Hippocampal formation (tissue), 2 donors: Measurements from ENCODE around the gene PTPRM.
"Not testable (repeated sequence)": the region's sequence is repeated elsewhere in the genome, so short reads cannot be mapped to it uniquely, and the experiment has no call there.

Experiments used
- DNase-seq, 2 donors: peaks; one replicate each; lab custom pipeline; 2025; lab: John Stamatoyannopoulos, UW

Gene PTPRM

DNA sequence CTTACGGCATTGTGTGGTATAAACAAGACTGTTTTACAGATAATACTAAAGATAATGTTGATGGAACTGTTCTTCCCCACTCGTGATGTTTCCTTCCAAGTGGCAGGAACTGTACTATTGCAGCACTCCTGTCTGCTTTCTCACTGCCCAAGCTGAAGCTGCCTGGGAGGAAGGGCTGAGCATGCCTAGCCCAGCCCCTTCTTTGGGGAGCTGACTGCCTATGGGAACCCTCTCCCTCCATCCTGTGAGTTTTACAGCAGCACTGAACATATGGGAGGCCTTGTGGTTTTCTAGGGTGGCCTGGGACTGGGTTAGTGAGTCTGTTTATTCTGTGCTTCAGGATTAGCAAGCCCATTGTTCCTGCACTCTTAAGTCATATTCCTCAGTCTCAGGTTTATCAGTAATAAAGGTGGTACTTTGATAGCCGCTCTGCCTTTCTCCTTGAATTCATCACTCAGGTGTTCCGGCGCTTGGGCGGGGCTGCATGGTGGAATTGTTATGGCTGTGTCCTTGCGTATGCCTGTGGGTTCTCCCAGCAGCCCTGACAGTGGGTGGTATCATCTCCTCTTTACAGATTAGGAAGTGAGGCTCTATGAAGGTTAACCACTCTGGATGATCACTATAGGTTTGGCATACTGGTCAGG lies 379.7 kb downstream of the PTPRM start:
- DNase-seq = peak; percentile 12 to 63

DNA sequence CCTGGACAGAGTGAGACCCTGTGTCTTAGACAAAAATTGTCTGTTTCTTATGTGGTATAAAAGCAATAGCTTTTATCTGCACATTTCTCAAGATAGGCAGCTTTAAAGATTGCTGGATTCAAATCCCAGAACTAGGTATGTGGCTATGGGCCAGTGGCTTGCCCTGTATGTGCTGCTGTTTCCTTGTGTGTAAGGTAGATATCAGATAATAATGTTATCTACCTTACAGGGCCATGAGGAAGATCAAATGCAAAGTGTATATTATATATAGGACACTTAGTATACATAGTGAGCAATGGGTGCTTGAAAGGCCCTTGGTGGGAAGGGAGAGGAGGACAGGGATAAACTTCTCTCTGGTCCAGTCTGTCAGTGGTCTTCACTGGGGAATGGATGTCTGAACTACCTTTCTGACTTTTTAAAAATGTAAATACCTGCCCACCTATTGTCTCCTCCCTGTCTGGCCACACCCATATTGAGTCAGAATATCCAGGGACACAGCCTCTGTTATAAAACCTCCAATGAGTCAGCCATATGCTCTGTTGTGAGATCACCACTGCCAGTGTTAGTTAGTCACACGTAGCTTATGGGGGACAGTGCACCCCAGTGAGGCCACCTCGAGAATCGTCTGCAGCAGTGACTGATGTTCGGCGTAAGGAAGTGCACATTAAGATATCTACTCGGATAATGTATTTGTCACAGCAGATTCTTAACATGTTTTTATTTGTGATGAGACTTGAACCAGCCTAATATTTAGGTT lies 383.4 kb downstream of the PTPRM start:
- no peak for DNase-seq

DNA sequence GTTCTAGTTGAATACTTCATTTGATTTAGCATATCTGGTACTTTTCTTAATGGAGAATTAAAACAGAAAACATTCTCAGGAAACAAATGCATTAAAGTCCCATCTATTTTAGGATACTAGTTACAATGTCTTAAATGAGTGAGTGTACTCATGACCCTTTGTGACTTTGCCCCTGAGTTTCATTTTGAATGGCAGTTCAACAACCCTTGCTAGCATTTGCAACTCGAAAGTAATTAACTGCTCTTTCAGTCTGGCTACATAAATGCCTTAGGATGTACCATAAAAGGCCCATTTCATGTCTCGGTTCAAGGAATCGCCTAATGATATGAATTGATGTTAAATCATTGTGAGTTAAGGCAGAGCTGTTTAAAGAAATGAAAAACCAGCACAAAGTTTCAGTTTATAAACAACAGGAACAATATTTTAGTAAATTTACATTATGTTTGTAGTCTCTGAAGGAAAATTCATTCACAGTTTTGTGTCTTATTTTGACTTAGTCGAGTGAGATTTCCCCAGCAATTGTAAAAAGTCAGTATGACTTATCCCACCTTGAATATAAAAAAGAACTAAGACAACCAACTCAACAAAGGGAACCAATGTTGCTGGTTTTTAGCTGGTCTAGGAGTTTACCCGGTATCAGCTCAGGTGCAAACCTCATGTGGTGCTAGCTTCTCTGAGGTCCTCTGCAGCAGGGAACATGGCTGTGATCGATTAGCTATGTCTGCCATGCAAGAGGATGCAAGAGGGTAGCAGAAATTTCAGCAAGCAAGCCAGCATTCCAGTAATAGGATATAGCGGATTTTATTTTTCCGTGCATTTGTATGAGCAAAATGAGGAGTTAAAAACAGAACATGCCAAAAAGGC lies 386.2 kb downstream of the PTPRM start:
- no peak for DNase-seq

DNA sequence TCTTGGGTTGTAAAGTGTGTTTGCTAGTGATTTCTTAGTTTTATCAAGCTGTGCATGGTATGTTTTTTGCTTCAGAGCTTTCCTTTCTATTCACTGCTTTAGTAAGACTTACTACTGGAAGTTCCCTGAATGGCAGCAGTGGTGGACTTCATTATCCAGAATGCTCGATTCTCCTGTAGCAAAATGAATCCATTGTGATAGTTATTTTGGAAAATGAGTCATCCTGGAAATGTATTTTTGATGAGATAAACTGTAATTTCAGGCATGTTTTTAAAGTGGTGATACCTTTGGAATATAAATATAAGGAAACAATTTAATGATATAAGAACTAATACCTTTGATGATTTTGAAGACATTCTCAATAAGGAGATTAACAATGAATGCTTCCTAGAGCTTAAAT lies 387.1 kb downstream of the PTPRM start:
- DNase-seq = no peak

DNA sequence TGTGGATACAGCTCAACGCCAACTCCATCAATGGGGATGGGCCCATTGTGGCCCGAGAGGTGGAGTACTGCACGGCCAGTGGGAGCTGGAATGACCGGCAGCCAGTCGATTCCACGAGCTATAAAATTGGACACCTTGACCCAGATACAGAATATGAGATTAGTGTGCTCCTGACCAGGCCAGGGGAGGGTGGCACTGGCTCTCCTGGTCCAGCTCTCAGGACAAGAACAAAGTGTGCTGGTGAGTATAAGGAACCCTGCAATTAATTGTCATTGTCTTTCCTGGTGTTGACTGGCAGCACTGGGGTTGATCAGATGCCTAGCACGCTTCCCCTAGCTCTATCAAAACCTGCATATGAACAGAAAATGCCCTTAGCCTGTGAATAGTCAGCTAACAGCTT lies 388.1 kb downstream of the PTPRM start:
- no peak for DNase-seq

DNA sequence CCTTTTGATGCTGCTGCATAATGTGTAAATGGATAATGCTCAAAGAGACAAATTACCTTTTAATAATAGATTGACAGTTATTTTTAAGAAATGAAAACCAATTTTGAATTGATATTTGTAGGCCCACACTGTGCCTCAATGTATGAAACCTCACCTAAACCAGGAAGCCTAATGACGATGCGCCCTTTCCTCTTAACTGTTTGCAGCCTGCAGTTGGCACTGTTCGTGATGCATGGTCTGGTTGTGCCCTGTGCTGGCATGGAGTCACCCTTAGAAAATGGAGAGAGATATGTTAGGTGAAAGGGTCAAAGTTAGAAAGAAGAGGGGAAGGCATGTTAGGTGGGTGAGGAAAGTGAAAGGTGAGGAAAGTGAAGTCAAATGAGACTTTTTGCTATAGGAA lies 390.2 kb downstream of the PTPRM start:
- DNase-seq = no peak

DNA sequence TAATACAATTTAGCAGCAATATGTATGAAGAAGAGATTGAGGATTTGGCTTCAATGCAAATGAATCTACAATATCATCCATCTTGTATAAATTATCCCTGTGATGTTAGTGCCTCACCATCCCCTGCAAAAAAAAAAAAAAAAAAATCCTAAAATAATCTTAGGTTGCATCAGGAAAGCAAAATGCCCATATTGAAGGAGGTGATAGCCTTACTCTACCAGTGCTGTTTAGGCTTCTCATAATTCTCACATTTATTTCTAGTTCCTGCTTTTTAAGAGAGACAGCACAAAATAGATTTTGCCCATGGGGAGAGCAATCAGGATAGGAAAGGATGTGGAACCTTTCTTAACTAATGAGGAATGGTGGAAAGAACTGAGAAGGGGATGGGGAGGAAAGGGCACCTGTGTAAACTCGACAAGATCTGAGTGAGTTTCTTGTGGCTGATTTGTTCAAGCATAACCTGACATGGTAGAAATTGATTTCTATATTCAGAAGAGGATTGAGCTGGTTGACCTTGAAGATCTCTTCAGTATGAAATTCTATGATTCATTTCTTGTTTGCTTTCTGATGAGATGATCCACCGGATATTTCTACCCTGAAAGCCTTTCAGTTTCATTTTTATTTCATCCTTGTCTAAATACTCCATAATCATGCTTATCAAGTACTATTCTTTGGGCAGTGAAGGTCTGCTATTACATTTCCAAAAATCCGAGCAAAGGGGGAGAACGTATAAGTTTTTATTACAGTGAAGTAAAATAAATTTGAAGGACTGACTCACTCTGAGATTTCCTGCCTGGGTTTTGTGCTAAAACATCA lies 391.2 kb downstream of the PTPRM start:
- no peak for DNase-seq

DNA sequence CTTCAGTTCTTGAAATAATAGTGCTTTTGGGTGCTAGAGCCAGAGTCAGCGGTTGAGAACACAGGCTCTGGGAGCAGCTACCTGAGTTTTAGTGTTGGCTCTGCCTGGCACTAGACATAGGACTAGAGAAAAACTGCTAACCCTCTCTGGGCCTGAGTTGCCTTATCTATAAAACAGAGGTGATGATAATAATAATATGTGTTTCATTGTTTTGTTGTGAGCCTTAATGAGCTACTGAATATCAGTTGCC lies 391.7 kb downstream of the PTPRM start:
- DNase-seq = no peak

DNA sequence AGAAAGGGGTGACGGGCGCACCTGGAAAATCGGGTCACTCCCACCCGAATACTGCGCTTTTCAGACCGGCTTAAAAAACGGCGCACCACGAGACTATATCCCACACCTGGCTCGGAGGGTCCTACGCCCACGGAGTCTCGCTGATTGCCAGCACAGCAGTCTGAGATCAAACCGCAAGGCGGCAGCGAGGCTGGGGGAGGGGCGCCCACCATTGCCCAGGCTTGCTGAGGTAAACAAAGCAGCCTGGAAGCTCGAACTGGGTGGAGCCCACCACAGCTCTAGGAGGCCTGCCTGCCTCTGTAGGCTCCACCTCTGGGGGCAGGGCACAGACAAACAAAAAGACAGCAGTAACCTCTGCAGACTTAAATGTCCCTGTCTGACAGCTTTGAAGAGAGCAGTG lies 399.6 kb downstream of the PTPRM start:
- not testable (repeated sequence) for DNase-seq

DNA sequence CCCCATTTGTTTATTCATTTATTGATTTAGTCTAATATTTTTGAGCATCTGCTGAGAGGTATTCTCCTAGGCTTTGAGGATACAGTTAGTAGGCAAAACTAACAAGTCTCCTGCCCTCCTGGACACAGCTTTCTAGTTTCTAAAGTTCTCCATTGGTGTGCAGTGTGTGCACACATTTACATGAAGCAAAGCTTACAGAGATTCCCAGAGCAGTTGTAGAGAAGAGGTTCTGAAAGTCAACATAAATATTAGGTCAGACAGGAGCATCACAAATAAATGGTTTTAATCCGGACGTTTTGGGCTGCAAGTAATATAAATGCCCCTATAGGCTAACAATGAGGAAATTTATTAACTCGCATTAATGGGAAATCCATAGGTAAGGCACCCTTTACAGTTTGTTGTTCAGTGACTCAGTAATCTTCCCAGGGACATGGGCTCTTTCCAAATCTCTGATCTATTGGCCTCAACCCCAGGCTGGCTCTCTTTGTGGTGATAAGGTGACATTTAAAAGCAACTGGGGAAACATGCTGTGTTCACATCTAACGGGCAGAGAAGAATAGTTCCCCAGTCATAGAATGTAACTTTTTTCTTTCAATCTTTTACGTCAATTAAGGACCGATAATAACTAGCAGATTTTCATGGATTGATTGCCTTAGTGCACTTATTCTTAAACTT lies 407.2 kb downstream of the PTPRM start:
- no peak for DNase-seq

DNA sequence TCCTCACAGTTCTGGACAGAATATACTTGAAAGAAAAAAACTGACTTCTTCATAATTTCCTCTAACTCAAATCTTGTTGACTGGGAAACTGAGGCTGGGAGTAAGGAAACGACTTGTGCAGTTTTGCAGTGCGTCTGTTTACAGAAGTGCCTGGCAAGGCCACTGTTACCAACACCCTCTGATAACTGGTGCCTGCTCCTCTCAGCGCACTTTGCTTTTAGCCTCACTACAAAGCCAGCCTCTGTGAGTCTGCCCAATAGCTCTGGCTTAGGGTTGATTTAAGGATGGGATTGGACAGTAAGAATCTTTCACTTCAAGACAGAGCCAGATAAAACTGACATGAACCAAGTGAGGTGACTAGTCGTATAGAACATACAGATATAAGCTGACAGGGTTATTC lies 410.8 kb downstream of the PTPRM start:
- DNase-seq = no peak

DNA sequence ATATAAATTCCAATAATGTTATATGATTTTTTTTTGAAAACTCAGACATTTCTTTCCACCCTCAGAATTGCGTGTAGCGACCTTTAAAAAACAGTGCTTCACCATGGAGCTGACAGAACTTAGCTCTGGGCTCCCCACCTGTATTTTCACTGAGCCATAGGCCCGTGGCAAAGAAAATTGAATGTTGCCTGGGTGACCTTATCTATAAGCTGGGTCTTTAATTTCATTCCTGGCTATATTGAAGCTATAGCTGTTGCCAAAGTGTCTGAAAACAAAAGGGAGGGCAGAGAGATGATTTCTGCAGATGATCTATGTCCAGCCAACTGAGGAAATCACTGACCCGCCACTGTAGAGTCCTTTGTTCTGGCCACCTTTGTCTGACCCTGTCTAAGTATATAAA lies 411.7 kb downstream of the PTPRM start:
- no peak for DNase-seq

DNA sequence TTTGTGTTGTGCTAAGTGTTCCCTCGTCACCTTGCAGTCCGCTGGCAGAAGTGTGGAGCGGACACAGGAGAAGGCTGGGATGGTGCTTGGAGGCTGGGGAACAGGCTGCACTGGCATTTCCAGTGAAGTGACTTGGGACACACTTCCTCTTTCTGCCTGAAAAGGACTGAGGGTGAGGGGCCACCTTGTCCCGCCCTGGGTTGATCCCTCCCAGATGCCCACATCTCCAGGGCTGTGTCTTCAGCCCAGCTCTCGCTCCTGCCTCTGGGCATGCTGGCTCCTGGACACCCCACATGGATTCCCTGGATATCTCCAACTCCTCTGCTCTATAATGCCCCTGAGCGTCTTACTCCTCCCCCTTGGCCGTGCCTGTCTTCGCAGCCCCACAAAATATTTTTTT lies 412.6 kb downstream of the PTPRM start:
- DNase-seq = no peak

DNA sequence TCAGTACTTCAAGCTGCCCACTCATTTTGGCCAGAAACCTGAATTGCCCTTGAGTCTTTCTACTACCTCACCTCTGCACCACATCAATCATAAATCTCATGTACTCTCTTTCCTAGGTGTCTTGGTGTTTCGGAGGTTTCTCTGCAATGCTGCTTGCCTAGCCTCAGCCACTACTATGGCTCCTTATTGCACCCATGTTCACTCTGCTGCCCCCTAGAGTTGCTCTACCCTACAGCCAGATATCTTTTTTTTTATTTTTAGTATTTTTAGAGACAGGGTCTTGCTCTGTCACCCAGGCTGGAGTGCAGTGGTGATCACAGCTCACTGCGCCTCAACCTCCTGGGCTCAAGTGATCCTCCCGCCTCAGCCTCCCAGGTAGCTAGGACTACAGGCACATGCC lies 413.0 kb downstream of the PTPRM start:
- no peak for DNase-seq

DNA sequence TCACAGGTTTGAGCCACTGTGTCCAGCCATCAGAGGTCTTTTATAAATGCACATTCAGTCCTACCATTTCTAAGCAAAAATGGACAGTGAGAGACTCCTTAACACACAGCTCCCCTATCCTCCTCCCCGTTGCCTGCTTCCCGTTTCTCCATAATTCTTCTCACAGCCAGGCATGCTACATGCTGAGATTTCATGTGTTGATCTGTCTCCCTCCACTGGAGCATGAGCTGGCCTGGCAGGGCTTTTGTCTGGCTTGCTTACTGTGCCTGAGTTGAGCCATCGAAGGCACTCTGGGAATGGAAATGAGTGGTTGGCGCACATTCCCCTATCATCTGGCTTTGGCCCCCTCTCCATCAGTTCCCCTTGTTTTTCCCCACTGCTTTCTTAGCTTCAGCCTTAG lies 413.5 kb downstream of the PTPRM start:
- no peak for DNase-seq

DNA sequence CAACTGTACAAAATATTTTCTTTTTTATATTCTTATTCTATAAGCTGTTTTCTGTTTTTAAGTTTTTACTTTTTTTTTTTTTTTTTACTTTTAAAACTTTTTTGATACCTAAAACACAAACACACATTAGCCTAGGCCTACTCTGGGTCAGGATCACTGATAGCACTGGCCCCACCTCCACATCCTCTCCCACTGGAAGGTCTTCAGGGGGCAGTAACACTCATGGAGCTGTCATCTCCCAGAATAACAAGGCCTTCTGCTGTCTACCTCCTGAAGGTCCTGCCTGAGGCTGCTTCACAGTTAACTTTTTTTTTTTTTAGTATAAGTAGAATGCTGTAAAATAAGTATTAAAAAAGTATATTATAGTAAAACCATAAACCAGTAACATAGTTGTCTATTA lies 415.1 kb downstream of the PTPRM start:
- DNase-seq = no peak

DNA sequence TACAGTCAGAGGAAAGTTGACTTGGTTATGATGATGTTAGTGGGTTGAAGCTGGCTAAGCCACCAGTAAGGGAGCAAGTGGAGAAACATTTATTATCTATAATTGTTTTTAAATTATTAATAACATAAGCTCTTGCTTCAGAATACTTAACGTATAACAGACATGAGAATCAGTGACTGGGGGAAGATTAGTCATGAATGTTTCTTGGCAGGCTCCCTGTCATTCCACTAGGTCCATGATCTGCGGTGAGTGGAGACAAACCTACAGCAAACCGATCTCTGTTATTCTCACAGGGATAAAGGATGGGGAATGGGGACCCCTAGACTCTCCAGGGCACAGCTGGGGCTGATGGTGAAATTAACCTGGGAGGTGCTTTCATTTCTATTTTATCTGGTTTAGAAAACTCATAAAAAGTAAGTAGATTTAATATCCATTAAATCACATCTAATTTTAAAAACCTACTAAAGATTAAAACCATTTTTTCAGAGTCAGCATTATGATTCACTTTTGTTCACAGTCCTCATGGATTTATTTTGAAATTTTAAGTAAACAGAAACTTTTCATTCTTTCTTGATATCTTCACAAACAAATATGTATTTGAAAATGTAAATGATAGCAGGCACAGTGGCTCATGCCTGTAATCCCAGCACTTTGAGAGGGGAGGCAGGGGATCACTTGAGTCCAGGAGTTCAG lies 420.3 kb downstream of the PTPRM start:
- DNase-seq = no peak

DNA sequence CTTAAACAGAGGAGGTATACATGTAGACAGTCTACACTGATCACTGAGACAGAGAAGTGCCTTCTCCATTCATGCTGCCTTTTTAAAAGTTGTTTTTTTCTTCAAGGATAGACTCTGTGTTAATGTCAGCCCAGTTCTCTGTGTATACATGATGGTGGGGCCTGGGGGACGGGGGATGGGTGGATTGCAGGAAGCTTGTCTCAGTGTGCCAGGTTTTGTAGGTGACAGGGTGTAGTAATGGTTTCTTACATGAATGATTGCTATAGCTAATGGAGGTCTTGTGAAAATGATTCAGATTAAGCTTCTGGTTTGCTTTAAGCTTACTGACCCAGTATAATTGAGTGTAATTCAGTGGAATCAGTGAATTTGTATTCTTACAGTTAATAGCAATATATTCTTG lies 423.6 kb downstream of the PTPRM start:
- no peak for DNase-seq

DNA sequence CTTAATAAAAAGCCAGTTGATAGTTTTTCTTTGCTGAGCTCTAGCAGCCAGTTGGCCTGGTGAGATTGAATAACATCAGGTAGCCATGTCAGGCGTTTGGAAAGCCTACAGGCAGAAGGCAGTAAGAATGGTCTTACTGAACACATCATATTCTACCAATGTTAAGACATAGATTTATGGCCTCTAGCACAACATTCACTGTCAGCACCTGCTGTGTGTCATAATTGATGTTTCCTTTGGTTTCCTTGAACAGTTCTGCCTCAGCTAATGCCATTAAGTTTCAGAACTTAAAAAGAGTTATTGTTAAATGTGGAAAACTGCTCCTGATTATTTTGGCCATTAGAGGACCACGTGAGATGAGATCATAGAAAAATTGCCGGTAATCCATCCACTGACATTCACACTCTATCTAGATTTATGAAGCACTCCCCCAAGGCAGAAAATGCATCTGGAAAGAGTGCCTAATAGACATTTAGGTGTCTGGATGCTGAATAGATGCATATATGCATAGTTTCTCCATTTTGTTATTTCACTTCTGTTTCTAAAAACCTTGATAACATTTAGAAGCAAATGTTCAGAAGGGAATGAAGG lies 434.7 kb downstream of the PTPRM start:
- no peak for DNase-seq

DNA sequence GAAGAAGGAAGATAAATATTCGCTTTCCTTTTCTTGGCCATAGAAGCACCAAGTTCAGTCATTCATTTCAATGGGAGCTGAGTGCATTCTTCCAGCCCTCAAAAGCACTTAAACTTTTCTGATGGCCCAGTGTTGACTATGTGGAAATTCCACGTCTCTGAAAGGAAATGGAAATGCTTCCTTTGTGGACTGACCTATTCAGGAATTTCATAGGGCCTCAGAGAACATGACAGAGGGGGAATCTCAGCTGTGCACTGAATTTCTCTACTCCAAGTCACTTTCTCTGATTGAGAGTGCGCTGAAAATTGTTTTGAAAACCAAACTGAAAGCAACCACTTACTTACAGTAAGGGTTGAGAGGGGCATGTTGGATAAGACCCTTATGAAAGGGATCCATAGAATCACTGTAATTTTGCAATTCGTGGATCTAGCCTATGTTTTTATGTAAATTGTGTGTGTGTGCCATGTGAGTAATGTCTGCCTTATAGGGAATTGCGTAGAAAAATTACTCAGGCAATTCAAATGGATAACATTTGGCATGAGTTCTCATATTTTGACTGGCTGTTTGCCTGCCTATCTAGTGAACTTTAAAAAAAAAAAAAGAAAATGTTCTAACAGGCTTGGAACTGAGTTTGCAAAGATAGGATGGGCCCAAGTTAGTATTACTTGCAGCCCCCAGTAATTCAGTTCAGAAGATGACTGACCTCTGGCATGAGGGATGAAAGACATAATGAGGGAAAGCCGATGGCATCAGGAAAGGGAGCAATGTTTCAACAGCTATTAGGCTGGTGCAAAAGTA lies 437.0 kb downstream of the PTPRM start:
- DNase-seq = no peak
